HuH-7 (cell line): Measurements from ENCODE around the gene ZNHIT1.

ENCODE experiments used
- DNase-seq: peaks from one replicate; pipeline ENCODE4 v3.0.0; 2011; ENCODE audit warnings: low spot score

The ZNHIT1 gene

DNA sequence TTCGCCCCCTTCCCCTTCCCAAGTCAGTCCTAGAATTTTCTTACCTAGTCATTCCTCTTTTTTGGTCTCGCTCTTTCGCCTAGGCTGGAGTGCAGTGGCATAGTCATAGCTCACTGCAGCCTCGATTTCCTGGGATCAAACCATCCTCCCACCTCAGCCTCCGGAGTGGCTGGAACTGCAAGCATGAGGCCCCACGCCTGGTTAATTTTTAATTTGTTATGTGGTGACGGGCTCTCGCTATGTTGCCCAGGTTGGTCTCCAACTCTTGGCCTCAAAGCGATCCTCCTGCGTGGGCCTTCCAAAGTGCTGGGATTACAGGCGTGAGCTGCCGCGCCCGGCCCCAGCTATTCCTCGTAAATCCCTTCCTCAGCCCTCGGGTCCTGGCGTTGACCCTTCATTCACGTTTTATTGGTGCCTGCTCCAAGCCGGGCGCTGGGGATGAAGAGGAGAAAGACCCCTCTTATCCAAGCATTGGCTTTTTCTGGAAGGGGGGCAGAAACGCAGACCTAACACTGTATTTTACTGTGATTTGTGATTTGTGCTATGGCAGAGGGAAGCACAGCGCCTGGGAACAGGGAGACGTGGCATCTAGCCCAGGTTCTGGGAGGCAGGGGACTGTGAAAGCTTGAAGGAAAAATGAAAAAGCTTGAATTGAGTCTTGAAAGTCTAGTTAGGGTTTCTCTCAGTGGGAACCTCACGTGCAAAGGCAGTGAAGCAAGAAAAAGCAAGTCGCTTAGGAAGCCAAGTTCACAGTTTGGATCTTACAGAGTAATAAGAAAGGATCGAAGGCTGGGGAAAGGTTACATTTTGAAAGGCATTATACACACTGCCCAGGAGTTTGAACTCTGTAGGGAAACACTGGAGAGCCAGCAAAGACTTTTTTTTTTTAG, 516 bp downstream of the ZNHIT1 start:
- DNase-seq: peak; percentile 68

DNA sequence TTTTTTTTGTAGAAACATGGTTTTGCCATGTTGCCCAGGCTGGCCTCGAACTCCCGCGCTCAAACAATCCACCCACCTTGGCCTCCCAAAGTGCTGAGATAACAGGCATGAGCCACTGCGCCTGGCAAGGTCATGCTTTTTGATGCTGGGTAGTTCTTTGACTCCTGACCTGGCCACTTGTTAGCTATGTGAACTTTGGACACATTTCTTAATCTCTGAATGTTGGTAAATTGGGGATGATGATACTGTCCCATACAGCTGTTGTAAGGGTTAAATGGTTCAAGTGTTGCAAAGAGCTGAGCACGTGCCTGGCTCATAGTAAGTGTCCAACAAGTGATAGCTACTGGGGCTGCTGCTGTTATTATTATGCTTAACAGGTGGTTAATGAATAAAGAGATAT, 2.3 kb downstream of the ZNHIT1 start:
- DNase-seq: no peak

DNA sequence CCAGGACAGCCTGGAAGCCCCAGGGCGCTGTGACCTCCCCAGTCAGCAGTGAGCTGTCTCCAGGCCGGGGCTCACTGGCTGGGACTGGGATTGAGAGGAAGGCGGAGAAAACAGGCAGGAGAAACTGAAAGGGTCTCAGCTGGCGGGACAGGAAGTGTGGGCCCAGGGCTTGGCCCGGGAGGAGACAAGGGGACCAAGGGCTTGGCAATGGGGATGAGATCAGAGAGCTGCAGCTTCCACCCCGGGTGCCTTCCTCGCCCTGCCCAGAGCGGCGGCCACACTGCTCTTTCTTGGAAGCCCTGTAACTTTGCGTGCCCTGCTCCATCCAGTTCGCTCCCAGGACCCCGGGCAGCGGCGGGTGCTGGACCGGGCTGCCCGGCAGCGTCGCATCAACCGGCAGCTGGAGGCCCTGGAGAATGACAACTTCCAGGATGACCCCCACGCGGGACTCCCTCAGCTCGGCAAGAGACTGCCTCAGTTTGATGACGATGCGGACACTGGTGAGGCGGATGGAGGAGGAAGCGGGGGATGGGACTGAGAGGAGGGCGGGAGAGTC, 4.4 kb downstream of the ZNHIT1 start:
- DNase-seq: no peak

DNA sequence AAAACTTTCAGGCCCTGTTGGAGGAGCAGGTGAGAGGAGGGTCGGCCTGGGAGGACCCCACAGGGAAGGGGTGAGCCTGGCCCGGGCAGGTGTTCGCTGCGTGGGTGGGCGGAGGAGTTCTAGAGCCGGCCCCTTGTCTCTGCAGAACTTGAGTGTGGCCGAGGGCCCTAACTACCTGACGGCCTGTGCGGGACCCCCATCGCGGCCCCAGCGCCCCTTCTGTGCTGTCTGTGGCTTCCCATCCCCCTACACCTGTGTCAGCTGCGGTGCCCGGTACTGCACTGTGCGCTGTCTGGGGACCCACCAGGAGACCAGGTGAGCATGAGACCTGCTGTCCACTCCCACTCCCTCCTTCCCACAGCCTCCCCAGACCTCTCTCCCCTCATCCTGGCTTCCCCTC, 5.6 kb downstream of the ZNHIT1 start:
- no peak for DNase-seq

DNA sequence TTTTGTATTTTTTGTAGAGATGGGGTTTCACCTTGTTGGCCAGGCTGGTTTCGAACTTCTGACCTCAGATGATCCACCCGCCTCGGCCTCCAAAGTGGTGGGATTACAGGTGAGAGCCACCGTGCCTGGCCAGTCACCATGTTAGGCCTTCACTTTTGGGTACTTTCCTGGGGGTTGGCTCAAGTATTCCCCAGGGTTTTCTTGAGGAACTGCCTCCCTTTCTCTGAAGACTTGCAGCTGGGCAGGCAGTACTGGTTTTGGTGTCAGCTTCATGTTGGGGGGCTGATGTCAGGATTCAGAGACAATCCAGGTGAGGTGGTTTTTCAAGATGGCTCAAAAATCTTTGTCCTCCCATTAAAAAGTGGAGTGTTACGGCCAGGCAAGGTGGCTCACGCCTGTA, 7.7 kb downstream of the ZNHIT1 start:
- no peak for DNase-seq

DNA sequence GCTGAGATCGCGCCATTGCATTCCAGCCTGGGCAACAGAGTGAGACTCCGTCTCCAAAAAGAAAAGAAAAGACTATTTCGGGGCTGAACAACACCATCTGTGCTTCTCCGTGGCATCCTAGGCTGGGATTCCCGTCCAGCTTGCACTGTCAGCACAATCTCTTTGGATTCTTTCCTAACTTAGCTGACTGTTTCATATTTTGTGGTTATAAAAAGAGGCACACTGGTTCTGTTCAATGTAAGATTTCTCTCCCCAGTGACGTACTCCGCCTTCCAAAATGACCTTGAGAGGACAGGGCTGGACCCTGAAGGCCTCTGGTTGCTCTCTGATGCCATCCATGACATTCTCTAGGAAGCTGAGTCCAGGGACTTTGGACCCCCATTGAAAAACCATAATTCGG, 8.8 kb downstream of the ZNHIT1 start:
- DNase-seq: no peak

DNA sequence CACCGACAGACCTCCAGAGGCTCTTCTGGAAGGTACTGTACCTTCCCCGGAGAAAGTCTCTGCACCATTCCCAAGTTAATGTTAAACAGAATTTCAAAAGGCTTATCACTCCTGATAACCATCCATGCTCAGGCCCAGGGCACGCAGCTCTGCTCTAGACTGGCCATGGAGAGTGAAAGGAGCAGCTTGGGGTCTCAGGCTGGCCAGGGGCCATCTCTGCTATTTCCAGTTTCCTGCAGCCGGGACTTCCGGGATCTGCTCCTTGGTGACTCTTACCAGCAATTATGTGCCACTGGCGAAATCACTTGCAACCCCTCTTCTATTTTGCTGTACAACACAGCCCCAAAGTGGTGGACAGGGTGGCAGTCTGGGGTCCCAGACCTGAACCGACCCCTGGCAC, 13.7 kb downstream of the ZNHIT1 start:
- DNase-seq: peak; percentile 72

DNA sequence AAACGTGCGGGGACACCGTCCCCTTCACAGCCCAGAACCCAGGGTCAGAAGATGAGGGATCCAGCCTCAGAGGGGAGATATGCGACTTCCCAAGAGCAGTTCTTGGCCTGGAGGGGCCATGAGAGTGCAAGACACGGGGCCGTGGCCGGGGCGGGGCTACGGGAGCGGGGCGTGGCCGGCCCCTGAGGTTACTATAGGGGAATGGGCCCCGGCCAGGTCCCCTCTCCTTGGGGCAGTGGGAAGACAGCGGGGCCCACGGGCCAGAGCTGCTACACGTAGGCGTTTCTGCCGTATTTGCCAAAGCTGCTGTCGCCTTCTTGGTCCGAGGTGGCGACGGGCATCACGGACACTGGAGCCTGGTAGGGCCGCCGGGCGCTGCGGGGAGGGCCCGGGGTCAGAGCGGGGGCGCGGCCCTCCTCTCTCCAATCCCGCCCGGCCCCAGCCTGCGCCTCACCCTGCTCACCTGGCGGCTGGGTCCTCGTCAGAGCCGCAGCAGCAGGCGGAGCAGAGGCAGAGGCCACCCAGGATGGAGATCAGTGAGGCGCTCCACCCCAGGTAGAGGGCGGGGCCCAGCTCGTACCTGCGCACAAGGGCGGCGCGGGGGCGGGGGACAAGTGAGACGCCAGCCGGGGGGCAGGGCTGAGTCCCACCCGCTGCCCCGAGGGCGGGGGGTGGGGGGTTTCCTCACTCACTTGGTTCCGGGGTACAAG, 14.3 kb downstream of the ZNHIT1 start:
- no peak for DNase-seq

DNA sequence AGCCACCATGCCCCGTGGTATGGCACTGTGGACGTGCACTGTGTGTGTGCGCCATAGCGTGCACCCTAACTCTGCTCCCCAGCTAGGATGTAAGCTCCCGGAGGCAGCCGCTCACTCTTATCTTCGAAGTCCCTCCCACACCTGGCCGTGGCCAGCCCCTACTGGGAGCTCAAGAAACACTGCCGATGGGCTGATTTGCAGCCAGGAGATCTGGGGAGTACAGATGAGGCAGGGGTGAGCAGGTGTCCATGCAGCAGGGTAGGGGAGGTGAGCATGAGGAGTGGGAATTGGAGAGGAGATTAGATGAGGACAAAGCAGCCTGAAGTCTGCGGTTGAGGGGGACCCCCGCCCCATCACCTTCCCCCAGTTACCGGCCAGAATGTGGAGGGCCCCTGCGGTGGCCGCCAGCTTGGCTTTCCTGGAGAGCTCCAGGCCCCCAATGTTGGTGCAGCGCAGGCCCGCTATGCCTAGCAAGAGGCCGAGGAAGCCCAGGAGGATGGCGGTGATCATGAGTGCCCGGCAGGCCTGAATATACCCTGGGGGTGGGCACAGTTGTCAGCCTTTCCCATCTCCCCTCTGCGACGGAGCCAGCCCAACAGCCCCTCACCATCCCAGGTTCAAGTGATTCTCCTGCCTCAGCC, 16.1 kb downstream of the ZNHIT1 start:
- DNase-seq: no peak

DNA sequence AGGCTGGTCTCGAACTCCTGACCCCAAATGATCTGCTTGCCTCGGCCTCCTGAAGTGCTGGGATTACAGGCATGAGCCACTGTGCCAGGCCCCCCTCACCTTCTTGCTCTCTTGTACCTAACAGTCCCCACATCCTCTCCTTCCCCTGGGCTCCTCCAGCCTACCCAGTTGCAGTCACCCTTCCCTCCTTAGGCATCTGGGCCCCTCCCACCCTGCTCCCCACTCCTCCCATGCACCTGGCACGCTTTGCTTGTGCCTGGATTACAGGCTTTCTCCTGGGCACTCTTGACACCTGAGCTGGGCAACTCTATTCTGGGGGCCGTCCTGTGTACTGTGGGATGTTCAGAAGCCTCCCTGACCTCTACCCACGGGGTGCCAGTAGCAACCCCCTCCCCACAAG, 16.7 kb downstream of the ZNHIT1 start:
- no peak for DNase-seq

DNA sequence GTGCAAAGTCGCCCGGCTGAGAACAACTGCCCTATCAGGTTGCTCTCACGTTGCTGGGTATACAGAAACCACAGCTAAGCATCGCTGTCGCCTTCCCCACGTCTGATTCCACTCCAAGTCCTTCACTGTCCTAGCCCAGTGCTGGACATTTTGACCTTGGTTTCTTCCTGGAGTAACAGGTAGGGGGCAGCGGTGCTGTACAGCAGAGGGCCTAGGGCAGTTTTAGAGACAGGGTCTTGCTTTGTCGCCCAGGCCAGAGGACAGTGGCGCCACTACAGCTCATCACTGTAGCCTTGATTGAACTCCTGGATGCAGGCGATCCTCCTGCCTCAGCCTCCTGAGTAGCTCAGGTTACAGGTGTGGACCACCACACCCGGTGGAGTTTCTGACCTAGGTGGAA, 17.1 kb downstream of the ZNHIT1 start:
- no peak for DNase-seq

DNA sequence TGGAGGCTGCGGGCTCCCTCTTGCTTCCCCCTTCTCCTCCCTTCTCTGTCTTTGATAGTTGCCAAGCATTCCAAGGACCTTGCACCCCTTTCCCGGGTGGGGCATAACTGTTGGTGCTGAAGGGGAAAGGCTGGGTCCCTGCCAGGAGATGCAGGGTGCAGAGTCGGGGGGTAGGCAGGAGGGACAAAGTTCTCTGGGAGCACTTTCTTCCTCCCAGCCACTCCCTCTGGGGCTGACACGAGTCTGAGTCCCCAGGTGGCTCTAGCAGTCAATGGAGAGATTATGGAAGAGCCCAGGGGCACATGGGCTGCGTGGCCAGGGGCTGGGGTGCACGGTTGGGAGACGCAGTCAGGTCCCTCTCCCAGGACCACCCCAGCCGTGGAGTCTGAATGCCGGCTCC, 17.6 kb downstream of the ZNHIT1 start:
- DNase-seq: no peak

DNA sequence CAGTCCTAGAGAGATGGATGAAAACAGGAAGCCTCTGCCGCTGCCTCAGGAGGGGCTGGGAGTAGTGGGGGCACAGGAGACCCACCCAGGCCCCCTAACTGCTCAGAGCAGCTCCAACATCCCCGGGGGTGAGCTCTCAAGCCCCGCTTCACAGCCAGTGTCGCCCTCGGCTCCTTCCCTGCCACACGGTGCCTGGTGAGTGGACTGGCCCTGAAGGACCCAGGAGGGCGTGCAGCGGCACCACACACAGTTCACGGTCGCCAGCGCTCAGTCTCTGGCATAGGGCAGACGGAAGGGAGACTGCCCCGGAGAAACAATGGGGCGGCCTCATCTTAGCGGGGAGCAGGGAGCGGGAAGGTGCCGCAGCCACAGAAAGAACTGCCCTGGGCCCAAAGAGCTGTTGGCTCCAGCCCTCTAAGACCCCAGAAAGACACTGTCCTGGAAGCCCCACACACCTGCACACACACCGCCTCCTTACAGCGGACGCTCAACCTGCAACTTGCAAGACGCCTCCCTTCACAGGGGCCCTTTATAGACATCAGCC, 18.4 kb downstream of the ZNHIT1 start:
- DNase-seq: no peak

DNA sequence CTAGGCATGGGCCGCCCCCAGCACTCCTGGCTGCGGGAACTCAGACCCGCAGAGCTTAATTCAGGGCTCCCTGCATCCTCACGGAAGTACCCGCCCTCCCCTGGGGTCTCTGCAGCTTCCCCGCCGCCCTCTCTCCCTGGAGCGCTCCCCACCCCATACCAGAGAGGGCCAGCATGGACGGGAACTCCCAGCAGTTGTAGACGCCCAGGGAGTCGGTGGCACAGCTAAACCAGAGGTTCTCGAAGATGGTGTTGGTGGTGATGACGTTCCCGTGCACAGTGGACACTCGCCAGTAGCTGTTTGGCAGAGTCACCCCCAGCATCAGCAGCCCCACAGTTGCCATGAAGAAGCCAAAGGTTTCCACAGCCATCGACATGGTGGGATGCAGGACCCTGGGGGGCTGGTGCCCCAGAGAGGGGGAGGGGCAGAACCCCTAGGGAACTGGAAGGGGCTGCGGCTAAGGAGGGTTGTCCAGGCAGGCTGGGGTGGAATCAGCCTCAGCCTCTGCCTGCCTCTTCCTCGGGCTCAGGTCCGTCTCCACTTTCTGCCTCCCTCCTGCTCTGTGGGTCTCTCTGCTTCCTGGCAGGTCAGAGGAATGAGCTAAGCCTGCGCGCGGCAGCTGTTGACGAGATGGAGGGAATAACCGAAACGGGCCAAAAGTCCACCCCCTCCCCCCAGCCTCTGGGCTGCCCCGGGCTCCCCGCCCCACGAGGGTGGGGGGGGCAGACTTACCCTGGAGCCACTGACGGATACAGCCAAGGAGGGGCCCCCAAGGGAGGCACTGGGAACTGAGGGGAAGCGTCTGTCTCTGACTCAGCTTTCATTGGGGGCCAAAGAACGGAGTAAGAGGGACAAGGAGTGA, 19.5 kb downstream of the ZNHIT1 start, which contains the start of gene CLDN15:
CLDN15 (minus strand) TSS at position 597 of the 862 bp plus-strand sequence; CDS start at position 376, 221 bp downstream.
- no peak for DNase-seq

DNA sequence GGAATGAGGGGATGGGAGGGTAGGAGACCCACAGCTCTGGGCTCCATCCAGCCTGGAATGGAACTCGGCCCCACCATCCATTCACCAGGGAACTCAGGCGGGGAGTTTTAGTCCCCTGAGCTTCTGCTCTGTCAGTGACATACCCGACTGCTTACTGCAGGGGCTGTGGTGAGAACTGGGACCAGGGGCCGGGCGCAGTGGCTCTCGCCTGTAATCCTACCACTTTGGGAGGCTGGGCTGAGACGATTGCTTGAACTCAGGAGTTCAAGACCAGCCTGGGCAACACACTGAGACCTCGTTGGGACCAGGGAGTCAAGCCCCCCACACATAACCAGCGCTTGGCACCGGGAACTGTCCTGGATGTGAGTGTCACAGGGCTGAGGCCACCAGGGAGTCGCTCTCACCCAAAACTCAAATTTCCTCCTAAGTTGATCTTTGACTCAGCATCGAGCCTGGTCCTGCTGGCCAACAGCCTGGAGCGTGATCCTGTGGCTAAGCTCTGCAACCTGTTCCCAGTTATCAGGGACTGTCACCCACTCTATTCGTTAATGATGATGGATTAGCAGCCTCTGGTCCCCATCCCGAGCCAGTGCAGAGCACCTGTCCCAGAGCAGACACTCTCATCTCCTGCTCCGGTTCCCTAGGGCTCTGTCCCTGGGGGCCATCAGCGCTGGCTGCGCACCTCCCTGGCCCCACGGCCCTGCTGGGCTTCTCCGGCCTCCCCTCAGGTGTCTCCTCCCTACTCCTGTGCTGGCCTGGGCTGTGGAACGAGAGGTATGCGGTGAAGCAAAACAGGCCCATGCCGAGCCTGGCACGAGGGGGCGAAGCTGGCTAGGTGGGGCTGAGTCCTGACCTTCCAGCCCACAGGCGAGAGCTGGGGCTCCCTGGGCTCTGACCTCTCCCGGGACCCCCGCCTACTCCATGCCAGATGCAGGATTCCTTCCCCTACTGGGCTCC, 20.5 kb downstream of the ZNHIT1 start:
- no peak for DNase-seq

DNA sequence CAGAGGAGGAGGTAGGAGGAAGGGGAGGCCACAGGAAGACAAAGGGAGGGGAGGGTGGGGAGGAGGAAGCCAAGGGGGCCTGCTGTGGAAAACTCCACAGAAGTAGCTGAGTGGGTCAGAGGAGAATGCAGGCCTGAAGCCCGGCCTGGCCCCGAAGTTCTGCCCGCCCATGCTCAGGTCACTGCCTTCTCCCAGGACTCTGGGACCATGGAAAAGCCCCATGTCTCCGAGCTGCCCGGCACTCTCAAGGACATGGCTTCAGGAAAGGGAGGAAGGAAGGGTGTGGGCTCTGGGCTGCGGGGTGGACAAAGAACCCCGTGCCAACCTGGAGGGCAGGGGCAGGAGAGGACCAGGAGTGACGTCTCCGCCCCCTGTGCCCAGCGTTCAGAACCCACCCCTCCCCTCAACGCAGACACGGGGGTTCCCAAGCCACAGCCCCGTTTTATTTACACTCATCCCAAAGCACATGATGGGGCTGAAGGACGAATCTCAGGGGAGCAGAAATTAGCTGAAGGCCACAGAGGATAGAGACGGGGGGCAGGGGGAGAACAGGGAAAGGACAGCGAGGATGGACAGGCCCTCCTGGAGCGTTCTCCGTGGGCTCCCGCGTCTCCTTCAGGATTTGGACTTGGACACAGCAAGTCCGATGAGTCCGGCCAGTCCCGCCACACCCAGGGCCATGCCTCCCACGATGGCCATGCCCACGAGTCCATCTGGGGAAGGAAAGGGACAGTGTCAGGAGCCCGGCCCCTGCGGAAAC, 21.4 kb downstream of the ZNHIT1 start:
- no peak for DNase-seq

DNA sequence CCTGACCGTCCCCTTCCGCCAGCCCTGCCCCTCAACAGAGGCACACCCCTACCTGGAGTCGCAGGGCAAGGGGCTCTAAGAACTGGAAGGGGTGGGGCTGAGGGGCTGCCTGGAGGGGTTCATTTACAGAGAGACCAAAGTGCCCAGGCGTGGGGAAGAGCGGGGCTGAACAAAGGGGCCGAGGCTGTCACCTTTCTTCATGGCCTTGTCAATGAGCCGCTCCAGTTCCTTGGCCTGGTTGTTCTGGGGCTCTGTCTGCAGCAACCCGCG, 21.9 kb downstream of the ZNHIT1 start:
- DNase-seq: no peak

DNA sequence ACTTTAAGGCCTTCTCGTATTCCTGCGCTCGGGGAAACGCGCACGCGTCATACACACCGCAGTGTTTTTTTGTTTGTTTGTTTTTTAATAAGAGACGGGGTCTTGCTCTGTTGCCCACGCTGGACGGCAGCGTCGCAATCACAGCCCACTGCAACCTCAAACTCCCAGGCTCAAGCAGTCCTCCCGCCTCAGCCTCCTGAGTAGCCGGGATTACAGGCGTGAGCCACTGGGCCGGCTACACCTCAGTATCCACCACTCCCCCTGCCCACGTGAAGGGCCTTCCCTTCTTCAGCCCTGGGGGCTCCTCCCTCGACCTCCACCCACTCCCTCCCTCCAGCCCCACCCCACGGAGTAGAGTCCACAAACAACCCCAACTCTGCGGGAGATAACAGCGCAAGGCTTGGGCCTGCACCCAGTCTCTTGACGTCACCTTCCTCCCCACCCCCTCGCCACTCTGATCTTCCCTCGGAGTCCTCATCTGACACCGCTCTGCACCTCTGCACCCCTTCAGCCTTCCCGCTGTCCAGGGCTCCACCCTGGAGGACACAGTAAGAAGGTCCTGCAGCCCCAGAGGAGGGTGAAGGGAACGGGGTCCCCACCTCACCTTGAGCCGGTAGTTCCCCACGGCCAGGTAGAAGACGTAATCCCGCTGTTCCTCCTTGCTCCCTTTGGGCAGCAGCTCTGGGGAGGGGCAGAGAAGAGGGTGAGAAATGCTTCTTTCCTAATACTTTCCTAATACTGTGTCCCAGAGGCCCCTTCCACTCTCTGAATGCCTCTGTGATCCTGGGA, 22.5 kb downstream of the ZNHIT1 start:
- no peak for DNase-seq

DNA sequence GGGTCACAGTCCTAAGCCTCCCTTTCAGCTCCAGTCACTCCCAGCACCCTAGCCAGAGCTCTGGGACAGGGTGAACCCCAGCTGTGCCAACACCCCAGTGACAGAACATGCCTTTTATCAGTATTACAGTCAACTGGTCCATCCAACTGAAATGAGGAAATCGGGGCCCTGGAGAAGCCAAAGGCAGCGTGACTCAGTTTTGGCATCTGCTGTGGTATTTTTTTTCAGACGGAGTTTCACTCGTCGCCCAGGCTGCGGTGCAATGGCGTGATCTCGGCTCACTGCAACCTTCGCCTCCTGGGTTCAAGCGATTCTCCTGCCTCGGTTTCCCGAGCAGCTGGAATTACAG, 23.0 kb downstream of the ZNHIT1 start:
- DNase-seq: no peak
